Lung (tissue), 12 donors: ENCODE measurements around the gene EVI5. TPM values are rescaled to one million over a fixed set of nuclear protein-coding genes. Genes with fewer than 3 reads are reported as not detected.
"Not testable (repeated sequence)": the region's sequence is repeated elsewhere in the genome, so short reads cannot be mapped to it uniquely, and the experiment has no call there.

Experiments
- ATAC-seq: fragments of 200-7000 bp; cut with Tn5 transposase; one replicate; pipeline ENCODE4 v1.9.1; 2020; ENCODE audit warnings: moderate number of reproducible peaks; ENCODE audit not compliant: insufficient read depth, low FRiP score
- DNase-seq, 3 donors: peaks; one replicate each; pipeline ENCODE4 v3.0.0-alpha.2; 2013 to 2017
- H3K27ac ChIP-seq, 2 donors: one replicate each; pipeline ENCODE4 v1.5.1; 2013; ENCODE audit warnings: mild to moderate bottlenecking in 2 of 2, moderate library complexity in 2 of 2, control low read depth in 1 of 2, inconsistent platforms in 1 of 2, low read depth in 1 of 2, low read length in 1 of 2
- H3K27me3 ChIP-seq, 3 donors: one replicate each; pipeline ENCODE4 v1.5.1; 2013; ENCODE audit warnings: low read length in 2 of 3; ENCODE audit not compliant: control insufficient read depth in 3 of 3, insufficient read depth in 3 of 3
- H3K36me3 ChIP-seq, 4 donors: one replicate each; pipeline ENCODE4 v1.5.1; 2013; ENCODE audit warnings: low read length in 4 of 4, mild to moderate bottlenecking in 1 of 4, moderate library complexity in 1 of 4; ENCODE audit not compliant: control insufficient read depth in 4 of 4, insufficient read depth in 4 of 4
- H3K4me1 ChIP-seq, 5 donors: one replicate each; pipeline ENCODE4 v1.5.1; 2013; ENCODE audit warnings: low read length in 5 of 5, mild to moderate bottlenecking in 2 of 5, moderate library complexity in 1 of 5; ENCODE audit not compliant: control insufficient read depth in 5 of 5, insufficient read depth in 5 of 5
- H3K4me3 ChIP-seq: one replicate; pipeline ENCODE4 v1.5.1; 2013; ENCODE audit warnings: mild to moderate bottlenecking, control low read depth, moderate library complexity
- H3K9ac ChIP-seq, 2 donors: one replicate each; pipeline ENCODE4 v1.5.1; 2013; ENCODE audit warnings: low read length in 2 of 2, control low read depth in 1 of 2; ENCODE audit not compliant: insufficient read depth in 1 of 2
- H3K9me3 ChIP-seq, 4 donors: one replicate each; pipeline ENCODE4 v1.5.1; 2013; ENCODE audit warnings: low read length in 3 of 4, mild to moderate bottlenecking in 1 of 4, moderate library complexity in 1 of 4; ENCODE audit not compliant: control insufficient read depth in 4 of 4, insufficient read depth in 3 of 4
- WGBS, 2 donors: extraction: QIAGEN DNeasy Blood & Tissue Kit; methylation state at CpG; one replicate each; pipeline ENCODE4 v1.1.7; 2013; 5-methylcytosine and 5-hydroxymethylcytosine counted together
- polyA plus RNA-seq, 2 donors: library from polyadenylated mRNA; stranded (reverse); fragments of 200-250 nt; gene quantifications; one replicate each; pipeline ENCODE4 v1.2.1, GENCODE V29; 2013
- total RNA-seq, 2 donors: library from RNA; depleted of rRNA in 1 of 2; stranded (reverse); fragments of >200 nt in 1 of 2; gene quantifications; one replicate each; pipeline ENCODE4 v1.2.1, GENCODE V29; 2014 to 2021
- TF ChIP-seq, protein P1 (sequence below): IDR thresholded peaks from 2 replicates; pipeline ENCODE4 v1.5.1; 2012; ENCODE audit warnings: mild to moderate bottlenecking; ENCODE audit errors: control extremely low read depth, extremely low read depth
- donor health status: control.
- donor health status: control.
- donor health status: Bipolar disorder and iron deficiency.
- donor health status: healthy.
- donor health status: DM: yes; HTN: yes; CAD: no.

Gene EVI5
- total and polyA plus RNA-seq, 4 donors: 4.9 to 88.8 (median 25.1) TPM

DNA sequence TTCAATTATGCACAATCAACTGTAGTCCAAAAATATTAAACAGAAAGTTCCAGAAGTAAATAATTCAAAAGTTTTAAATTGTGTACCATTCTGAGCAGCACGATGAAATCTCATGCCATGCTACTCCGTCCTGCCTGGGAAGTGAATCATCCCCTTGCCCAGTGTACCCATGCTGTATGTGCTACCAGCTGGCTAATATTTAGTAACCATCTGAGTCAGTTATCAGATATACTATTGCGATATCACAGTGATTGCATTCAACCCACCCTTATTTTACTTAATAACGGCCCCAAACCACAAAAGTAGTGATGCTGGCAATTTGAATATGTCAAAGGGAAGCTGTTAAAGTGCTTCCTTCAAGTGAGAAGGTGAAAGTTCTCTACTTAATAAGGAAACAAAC is 56.2 kb downstream of the EVI5 start:
- peaks cover 0 to 6% (median 0%) of the 10 kb centered on the region in 4 donors for H3K36me3 ChIP-seq

DNA sequence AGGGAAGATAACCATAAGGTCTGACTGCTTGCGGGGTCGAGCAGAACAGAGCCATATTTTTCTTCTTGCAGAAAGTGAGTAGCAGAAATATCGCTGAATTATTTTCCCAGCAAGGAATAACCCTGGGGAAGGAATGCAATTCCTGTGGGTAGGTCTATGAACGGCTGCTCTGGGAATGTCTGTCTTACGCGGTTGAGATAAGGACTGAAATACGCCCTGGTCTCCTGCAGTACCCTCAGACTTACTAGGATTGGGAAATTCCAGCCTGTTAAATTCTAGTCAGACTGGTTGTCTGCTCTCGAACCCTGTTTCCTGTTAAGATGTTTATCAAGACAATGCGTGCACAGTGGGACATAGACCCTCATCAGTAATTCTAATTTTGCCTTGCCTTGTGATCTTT is 61.2 kb downstream of the EVI5 start:
- H3K4me1 ChIP-seq: not testable (repeated sequence)
- WGBS, 2 donors: 93 to 97% methylated on average over 9 of the region's 9 CpGs

More for the DNA sequence above, 56.2 kb downstream of the EVI5 start:
- DNase-seq (no peak), ATAC-seq (no peak)
- TF ChIP-seq, protein P1, sequence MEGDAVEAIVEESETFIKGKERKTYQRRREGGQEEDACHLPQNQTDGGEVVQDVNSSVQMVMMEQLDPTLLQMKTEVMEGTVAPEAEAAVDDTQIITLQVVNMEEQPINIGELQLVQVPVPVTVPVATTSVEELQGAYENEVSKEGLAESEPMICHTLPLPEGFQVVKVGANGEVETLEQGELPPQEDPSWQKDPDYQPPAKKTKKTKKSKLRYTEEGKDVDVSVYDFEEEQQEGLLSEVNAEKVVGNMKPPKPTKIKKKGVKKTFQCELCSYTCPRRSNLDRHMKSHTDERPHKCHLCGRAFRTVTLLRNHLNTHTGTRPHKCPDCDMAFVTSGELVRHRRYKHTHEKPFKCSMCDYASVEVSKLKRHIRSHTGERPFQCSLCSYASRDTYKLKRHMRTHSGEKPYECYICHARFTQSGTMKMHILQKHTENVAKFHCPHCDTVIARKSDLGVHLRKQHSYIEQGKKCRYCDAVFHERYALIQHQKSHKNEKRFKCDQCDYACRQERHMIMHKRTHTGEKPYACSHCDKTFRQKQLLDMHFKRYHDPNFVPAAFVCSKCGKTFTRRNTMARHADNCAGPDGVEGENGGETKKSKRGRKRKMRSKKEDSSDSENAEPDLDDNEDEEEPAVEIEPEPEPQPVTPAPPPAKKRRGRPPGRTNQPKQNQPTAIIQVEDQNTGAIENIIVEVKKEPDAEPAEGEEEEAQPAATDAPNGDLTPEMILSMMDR: no peak
- Histone ChIP-seq H3K9me3 (peaks cover 0 to 2% (median 0%) of the 10 kb centered on the region in 4 donors), H3K27ac (no peak overlapping the region), H3K4me1 (no peaks in the 10 kb centered on the region), H3K4me3 (no peak overlapping the region), H3K27me3 (no peaks in the 10 kb centered on the region), H3K9ac (no peak overlapping the region)
- WGBS, 2 donors: 24 to 66% methylated on average over 4 of the region's 4 CpGs

DNA sequence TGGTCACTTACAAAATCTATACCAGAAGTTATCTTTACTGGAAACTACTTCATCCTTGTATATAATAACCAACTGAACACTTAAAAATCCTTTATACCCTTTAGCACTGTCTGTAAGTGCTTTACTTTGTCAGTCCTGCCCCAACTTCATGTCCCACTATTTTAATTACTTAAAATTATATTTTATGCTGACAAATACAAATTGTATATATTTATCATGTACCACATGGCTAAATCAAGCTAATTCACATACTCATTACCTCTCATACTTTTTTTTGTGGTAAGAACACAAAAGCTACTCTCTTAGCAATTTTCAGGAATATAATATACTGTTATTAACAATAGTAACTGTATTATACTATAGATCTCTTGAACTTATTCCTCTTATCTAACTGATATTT is 63.0 kb downstream of the EVI5 start:
- Histone ChIP-seq H3K9ac (no peak overlapping the region), H3K4me1 (no peaks in the 10 kb centered on the region), H3K27ac (no peak overlapping the region), H3K36me3 (peaks cover 0 to 5% (median 0%) of the 10 kb centered on the region in 4 donors), H3K4me3 (no peak overlapping the region), H3K9me3 (peaks cover 0 to 2% (median 0%) of the 10 kb centered on the region in 4 donors), H3K27me3 (no peaks in the 10 kb centered on the region)
- ATAC-seq (no peak), DNase-seq (no peak)
- TF ChIP-seq, protein P1: no peak

More for the DNA sequence above, 61.2 kb downstream of the EVI5 start:
- H3K9ac ChIP-seq, H3K27ac ChIP-seq, H3K4me3 ChIP-seq, DNase-seq, H3K9me3 ChIP-seq, H3K27me3 ChIP-seq, ATAC-seq, H3K36me3 ChIP-seq: not testable (repeated sequence)

DNA sequence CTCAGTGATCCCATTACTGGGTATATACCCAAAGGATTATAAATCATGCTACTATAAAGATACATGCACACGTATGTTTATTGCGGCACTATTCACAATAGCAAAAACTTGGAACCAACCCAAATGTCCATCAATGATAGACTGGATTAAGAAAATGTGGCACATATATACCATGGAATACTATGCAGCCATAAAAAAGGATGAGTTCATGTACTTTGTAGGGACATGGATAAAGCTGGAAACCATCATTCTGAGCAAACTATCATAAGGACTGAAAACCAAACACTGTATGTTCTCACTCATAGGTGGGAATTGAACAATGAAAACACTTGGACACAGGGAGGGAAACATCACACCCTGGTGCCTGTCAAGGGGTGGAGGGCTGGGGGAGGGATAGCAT is 63.8 kb downstream of the EVI5 start:
- not testable (repeated sequence) for H3K27ac ChIP-seq, H3K9ac ChIP-seq, ATAC-seq, H3K4me1 ChIP-seq, H3K9me3 ChIP-seq, DNase-seq, H3K27me3 ChIP-seq, H3K36me3 ChIP-seq, H3K4me3 ChIP-seq
- WGBS, 2 donors: 89 to 100% methylated on average over 1 of the region's 2 CpGs

DNA sequence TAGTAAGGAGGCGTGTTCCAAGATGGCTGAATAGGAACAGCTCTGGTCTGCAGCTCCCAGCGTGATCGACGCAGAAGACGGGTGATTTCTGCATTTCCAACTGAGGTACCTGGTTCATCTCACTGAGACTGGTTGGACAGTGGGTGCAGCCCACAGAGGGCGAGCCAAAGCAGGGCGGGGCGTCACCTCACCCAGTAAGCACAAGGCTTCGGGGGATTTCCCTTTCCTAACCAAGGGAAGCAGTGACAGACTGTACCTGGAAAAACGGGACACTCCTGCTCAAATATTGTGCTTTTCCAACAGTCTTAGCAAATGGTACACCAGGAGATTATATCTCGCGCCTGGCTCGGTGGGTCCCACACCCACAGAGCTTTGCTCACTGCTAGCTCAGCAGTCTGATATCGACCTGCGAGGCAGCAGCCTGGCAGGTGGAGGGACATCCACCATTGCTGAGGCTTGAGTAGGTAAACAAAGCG is 69.4 kb downstream of the EVI5 start:
- DNase-seq: not testable (repeated sequence)

More for the DNA sequence above, 69.4 kb downstream of the EVI5 start:
- H3K27ac ChIP-seq, H3K4me3 ChIP-seq, H3K36me3 ChIP-seq, H3K9me3 ChIP-seq, H3K4me1 ChIP-seq, H3K27me3 ChIP-seq, ATAC-seq, H3K9ac ChIP-seq: not testable (repeated sequence)
- 96 to 97% methylated on average over 16 of the region's 16 CpGs for WGBS, 2 donors
